HepG2 (cell line): Measurements from ENCODE around the gene VSIG2. TPM values are rescaled to one million over a fixed set of nuclear protein-coding genes. Genes with fewer than 3 reads are reported as not detected.
A peak's percentile ranks its signal among the peaks of the same experiment; 100 is the strongest.

Experiments used
- CERS6 ChIP-seq: sonication (generic); formaldehyde crosslinking; IDR thresholded peaks from 2 replicates; pipeline ENCODE4 v1.5.0; 2020; ENCODE audit warnings: missing genetic modification reagents
- E2F2 ChIP-seq: sonication (generic); formaldehyde crosslinking; IDR thresholded peaks from 2 replicates; pipeline ENCODE4 v1.4.0; 2020; ENCODE audit warnings: missing genetic modification reagents, borderline replicate concordance
- FOXK1 ChIP-seq: sonication (generic); formaldehyde crosslinking; IDR thresholded peaks from 2 replicates; pipeline ENCODE4 v1.4.0; 2020; ENCODE audit warnings: low read depth, missing genetic modification reagents, borderline replicate concordance
- FOXO1 ChIP-seq: sonication (generic); formaldehyde crosslinking; IDR thresholded peaks from 2 replicates; pipeline ENCODE4 v1.4.0; 2020; ENCODE audit warnings: missing genetic modification reagents
- GMEB2 ChIP-seq: IDR thresholded peaks from 2 replicates; pipeline ENCODE4 v1.6.1; 2016; ENCODE audit warnings: missing biosample characterization, missing genetic modification reagents, low read depth
- GTF3A ChIP-seq: sonication (generic); formaldehyde crosslinking; conservative IDR thresholded peaks from 2 replicates; pipeline ENCODE4 v1.4.0; 2020; ENCODE audit warnings: mild to moderate bottlenecking, missing genetic modification reagents
- KDM6A ChIP-seq: IDR thresholded peaks from 2 replicates; pipeline ENCODE4 v1.6.1; 2016; ENCODE audit warnings: low read depth
- MEIS2 ChIP-seq: sonication (generic); formaldehyde crosslinking; IDR thresholded peaks from 2 replicates; pipeline ENCODE4 v1.9.0; 2021; ENCODE audit warnings: mild to moderate bottlenecking, missing genetic modification reagents
- MXD4 ChIP-seq: IDR thresholded peaks from 2 replicates; pipeline ENCODE4 v1.6.1; 2016; ENCODE audit warnings: mild to moderate bottlenecking, missing biosample characterization, missing genetic modification reagents
- NFATC3 ChIP-seq: sonication (generic); formaldehyde crosslinking; IDR thresholded peaks from 2 replicates; pipeline ENCODE4 v1.5.1; 2020; ENCODE audit warnings: mild to moderate bottlenecking, missing genetic modification reagents
- NFRKB ChIP-seq: fragments of 450-650 bp; IDR thresholded peaks from 2 replicates; pipeline ENCODE4 v1.6.1; 2017
- NRL ChIP-seq: sonication (generic); formaldehyde crosslinking; IDR thresholded peaks from 2 replicates; pipeline ENCODE4 v1.5.0; 2020; ENCODE audit warnings: missing genetic modification reagents, mild to moderate bottlenecking, moderate library complexity, borderline replicate concordance
- SP140L ChIP-seq: sonication (generic); formaldehyde crosslinking; IDR thresholded peaks from 2 replicates; pipeline ENCODE4 v1.4.0; 2020; ENCODE audit warnings: missing genetic modification reagents, borderline replicate concordance
- TARDBP ChIP-seq: sonication (generic); formaldehyde crosslinking; IDR thresholded peaks from 2 replicates; pipeline ENCODE4 v1.8.0; 2022; ENCODE audit warnings: mild to moderate bottlenecking, missing genetic modification reagents
- TBX3 ChIP-seq: fragments of 450-650 bp; IDR thresholded peaks from 2 replicates; pipeline ENCODE4 v1.6.1; 2017; ENCODE audit warnings: antibody characterized with exemption, mild to moderate bottlenecking, inconsistent platforms, borderline replicate concordance
- TEAD2 ChIP-seq: sonication (generic); formaldehyde crosslinking; IDR thresholded peaks from 2 replicates; pipeline ENCODE4 v1.9.0; 2021; ENCODE audit warnings: missing genetic modification reagents
- U2AF2 ChIP-seq: fragments of 200-400 bp; formaldehyde crosslinking; IDR thresholded peaks from 2 replicates; pipeline ENCODE4 v1.6.1; 2017; ENCODE audit warnings: low read depth, mild to moderate bottlenecking, low read length
- ZBTB2 ChIP-seq: sonication (generic); formaldehyde crosslinking; IDR thresholded peaks from 2 replicates; pipeline ENCODE4 v1.8.0; 2022; ENCODE audit warnings: low read depth, missing genetic modification reagents
- ZNF317 ChIP-seq: sonication (generic); formaldehyde crosslinking; IDR thresholded peaks from 2 replicates; pipeline ENCODE4 v1.5.0; 2020; ENCODE audit warnings: mild to moderate bottlenecking, missing genetic modification reagents
- ZNF329 ChIP-seq: sonication (generic); formaldehyde crosslinking; IDR thresholded peaks from 2 replicates; pipeline ENCODE4 v1.9.0; 2021; ENCODE audit warnings: low read depth, mild to moderate bottlenecking, missing genetic modification reagents
- ZNF530 ChIP-seq: sonication (generic); formaldehyde crosslinking; IDR thresholded peaks from 2 replicates; pipeline ENCODE4 v1.5.0; 2020; ENCODE audit warnings: low read depth, mild to moderate bottlenecking, missing genetic modification reagents
- ZNF629 ChIP-seq: sonication (generic); formaldehyde crosslinking; conservative IDR thresholded peaks from 2 replicates; pipeline ENCODE4 v1.5.0; 2020; ENCODE audit warnings: missing genetic modification reagents
- polyA plus RNA-seq, 8 experiments: library from polyadenylated mRNA; depleted of rRNA in 3 of 8; stranded (reverse) in 7 of 8; unstranded in 1 of 8; fragments of >200 nt; fragmentation: Illumina TruSeq in 4 of 8; extraction: Trizol in 4 of 8; gene quantifications; 2 replicates each; pipeline versions ENCODE4 v1.2.1 to v1.2.3, GENCODE V29; 2011 to 2016; ENCODE audit warnings: low read depth in 4 of 8, missing spikeins in 1 of 8, mixed read lengths in 1 of 8; ENCODE audit not compliant: insufficient read depth in 1 of 8
- total RNA-seq, 5 experiments: library from RNA; depleted of rRNA; stranded (reverse); fragments of >200 nt; fragmentation: Illumina TruSeq; extraction: Trizol; gene quantifications; 2 replicates each; pipeline ENCODE4 v1.2.3, GENCODE V29; 2016; ENCODE audit warnings: low read depth in 1 of 5

Gene VSIG2
- total and polyA plus RNA-seq, 2 of the 13 experiments (the other 11 are each of a cell fraction or from before 2014, with no cell fraction given), result 0.80 to 2.7 TPM

GRCh38 chr11:124800226-124800929 lies 48.3 kb upstream of the VSIG2 start, which contains the start of gene MSANTD2 (continued):
- TF ChIP-seq CERS6 (CRISPR knock-in tag) (no peak), U2AF2 (no peak), FOXK1 (no peak), ZNF329 (peak; percentile 48; the same call in 1 of the 2 replicates), MEIS2 (no peak), ZNF629 (CRISPR knock-in tag) (no peak), TEAD2 (CRISPR knock-in tag) (no peak), KDM6A (CRISPR knock-in tag) (no peak; the same call in 1 of the 2 replicates), NRL (CRISPR knock-in tag) (peak; percentile 83), MXD4 (CRISPR knock-in tag) (no peak), FOXO1 (CRISPR knock-in tag) (peak; percentile 58; the same call in 1 of the 2 replicates), GMEB2 (CRISPR knock-in tag) (no peak), NFRKB (no peak), ZNF317 (CRISPR knock-in tag) (0 out of 2 replicates have a peak, but pooled peaks have one; percentile 71), ZNF530 (CRISPR knock-in tag) (no peak), SP140L (no peak), E2F2 (CRISPR knock-in tag) (no peak), TBX3 (no peak), GTF3A (CRISPR knock-in tag) (peak; percentile 66; the same call in 1 of the 2 replicates), ZBTB2 (0 out of 2 replicates have a peak, but pooled peaks have one; percentile 6), NFATC3 (no peak), TARDBP (peak; percentile 67)
